Trophoblast cell (in vitro differentiated cells and primary cell): Measurements from ENCODE around the gene SCFD2.
"Not testable (repeated sequence)": the region's sequence is repeated elsewhere in the genome, so short reads cannot be mapped to it uniquely, and the experiment has no call there.

ENCODE experiments used
- DNase-seq, 2 donors: peaks; one replicate each; pipeline ENCODE4 v3.0.0-alpha.2; 2016
- H2AFZ ChIP-seq: 2 replicates; pipeline ENCODE4 v1.6.1; 2013; ENCODE audit warnings: low read length, moderate library complexity, mild to moderate bottlenecking; ENCODE audit not compliant: insufficient read depth, poor library complexity
- H2AK5ac ChIP-seq: 2 replicates; pipeline ENCODE4 v1.6.1; 2013; ENCODE audit warnings: mild to moderate bottlenecking, low read length
- H2BK120ac ChIP-seq: 2 replicates; pipeline ENCODE4 v1.6.1; 2013; ENCODE audit warnings: low read length, mild to moderate bottlenecking, moderate library complexity; ENCODE audit not compliant: insufficient read depth, poor library complexity
- H2BK12ac ChIP-seq: 2 replicates; pipeline ENCODE4 v1.6.1; 2013; ENCODE audit warnings: mild to moderate bottlenecking, low read length, moderate library complexity
- H2BK5ac ChIP-seq: 2 replicates; pipeline ENCODE4 v1.6.1; 2013; ENCODE audit warnings: low read length, low read depth, moderate library complexity, mild to moderate bottlenecking; ENCODE audit not compliant: poor library complexity
- H3K14ac ChIP-seq: 2 replicates; pipeline ENCODE4 v1.6.1; 2013; ENCODE audit warnings: mild to moderate bottlenecking, low read length
- H3K18ac ChIP-seq: 2 replicates; pipeline ENCODE4 v1.6.1; 2013; ENCODE audit warnings: mild to moderate bottlenecking, low read length
- H3K23ac ChIP-seq: 2 replicates; pipeline ENCODE4 v1.6.1; 2013; ENCODE audit warnings: low read length
- H3K27ac ChIP-seq: 2 replicates; pipeline ENCODE4 v1.5.1; 2013; ENCODE audit warnings: low read depth, mild to moderate bottlenecking, inconsistent platforms, low read length, moderate library complexity
- H3K27me3 ChIP-seq: 2 replicates; pipeline ENCODE4 v1.6.1; 2013; ENCODE audit warnings: inconsistent platforms, mild to moderate bottlenecking, low read length, moderate library complexity; ENCODE audit not compliant: insufficient read depth
- H3K36me3 ChIP-seq, 2 experiments: 1 replicate in 1 of 2; 2 replicates in 1 of 2; pipeline ENCODE4 v1.6.1; 2013; ENCODE audit warnings: low read length in 2 of 2, mild to moderate bottlenecking in 2 of 2, moderate library complexity in 1 of 2; ENCODE audit not compliant: insufficient read depth in 2 of 2, control insufficient read depth in 1 of 2
- H3K4ac ChIP-seq: 2 replicates; pipeline ENCODE4 v1.6.1; 2013; ENCODE audit warnings: low read depth, mild to moderate bottlenecking, low read length, moderate library complexity
- H3K4me1 ChIP-seq, 2 experiments: 1 replicate in 1 of 2; 2 replicates in 1 of 2; pipeline ENCODE4 v1.6.1; 2013; ENCODE audit warnings: low read length in 2 of 2, mild to moderate bottlenecking in 2 of 2, moderate library complexity in 1 of 2; ENCODE audit not compliant: insufficient read depth in 2 of 2, control insufficient read depth in 1 of 2
- H3K4me2 ChIP-seq: 2 replicates; pipeline ENCODE4 v1.6.1; 2013; ENCODE audit warnings: inconsistent platforms, mild to moderate bottlenecking, low read length, moderate library complexity
- H3K4me3 ChIP-seq: 2 replicates; pipeline ENCODE4 v1.5.1; 2013; ENCODE audit warnings: mild to moderate bottlenecking, low read depth, low read length, inconsistent platforms
- H3K79me1 ChIP-seq: one replicate; pipeline ENCODE4 v1.6.1; 2013; ENCODE audit warnings: low read length
- H3K79me2 ChIP-seq: 2 replicates; pipeline ENCODE4 v1.6.1; 2013; ENCODE audit warnings: low read length, mild to moderate bottlenecking; ENCODE audit not compliant: control insufficient read depth, insufficient read depth, poor library complexity
- H3K9ac ChIP-seq: 2 replicates; pipeline ENCODE4 v1.6.1; 2013; ENCODE audit warnings: mild to moderate bottlenecking, low read length
- H3K9me3 ChIP-seq: 2 replicates; pipeline ENCODE4 v1.6.1; 2013; ENCODE audit warnings: low read depth, mild to moderate bottlenecking, control low read depth, inconsistent platforms, low read length; ENCODE audit not compliant: insufficient read depth
- H4K12ac ChIP-seq: 2 replicates; pipeline ENCODE4 v1.6.1; 2013; ENCODE audit warnings: low read depth, mild to moderate bottlenecking, low read length, moderate library complexity
- H4K8ac ChIP-seq: 2 replicates; pipeline ENCODE4 v1.6.1; 2013; ENCODE audit warnings: low read depth, mild to moderate bottlenecking, low read length, moderate library complexity
- H4K91ac ChIP-seq: one replicate; pipeline ENCODE4 v1.6.1; 2013; ENCODE audit warnings: low read depth, mild to moderate bottlenecking, low read length, moderate library complexity
- WGBS: extraction: QIAGEN DNeasy Blood & Tissue Kit; methylation state at CpG from one replicate; pipeline ENCODE4 v1.1.7; 2013; ENCODE audit warnings: missing lambda C conversion rate; ENCODE audit not compliant: insufficient read length, insufficient coverage; ENCODE audit errors: extremely low coverage; 5-methylcytosine and 5-hydroxymethylcytosine counted together

The SCFD2 gene

GRCh38 chr4:53346392-53346791 is 19.5 kb downstream of the SCFD2 start:
- H2BK12ac ChIP-seq, H3K9me3 ChIP-seq, H3K14ac ChIP-seq, H2AK5ac ChIP-seq, H3K23ac ChIP-seq, H4K8ac ChIP-seq, H2BK120ac ChIP-seq, H3K79me1 ChIP-seq, H3K79me2 ChIP-seq, H3K4ac ChIP-seq, H3K4me3 ChIP-seq, H3K36me3 ChIP-seq, H3K9ac ChIP-seq, DNase-seq, H3K4me2 ChIP-seq, H3K18ac ChIP-seq, H3K27ac ChIP-seq, H3K27me3 ChIP-seq, H2AFZ ChIP-seq, H2BK5ac ChIP-seq, H4K12ac ChIP-seq, H4K91ac ChIP-seq, H3K4me1 ChIP-seq: not testable (repeated sequence)
- WGBS, result no CpG with 5 or more reads among the region's 2 CpGs

GRCh38 chr4:53340145-53340544 is 25.7 kb downstream of the SCFD2 start:
- not testable (repeated sequence) for H3K23ac ChIP-seq, H2AK5ac ChIP-seq, H3K27ac ChIP-seq, H3K4ac ChIP-seq, H3K9me3 ChIP-seq, H2AFZ ChIP-seq, H4K8ac ChIP-seq, H3K18ac ChIP-seq, H3K36me3 ChIP-seq, H2BK120ac ChIP-seq, H2BK5ac ChIP-seq, DNase-seq, H4K91ac ChIP-seq, H3K79me1 ChIP-seq, H3K4me1 ChIP-seq, H3K79me2 ChIP-seq, H3K9ac ChIP-seq, H3K4me3 ChIP-seq, H3K4me2 ChIP-seq, H2BK12ac ChIP-seq, H4K12ac ChIP-seq, H3K14ac ChIP-seq, H3K27me3 ChIP-seq
- WGBS, result no CpG with 5 or more reads among the region's 12 CpGs

GRCh38 chr4:53334916-53335315 is 30.9 kb downstream of the SCFD2 start:
- H3K79me1 ChIP-seq, H3K79me2 ChIP-seq, H4K8ac ChIP-seq, H3K4me2 ChIP-seq, H2AK5ac ChIP-seq, H4K12ac ChIP-seq, DNase-seq, H2BK12ac ChIP-seq, H4K91ac ChIP-seq, H3K36me3 ChIP-seq, H3K23ac ChIP-seq, H3K27ac ChIP-seq, H3K4me1 ChIP-seq, H3K4me3 ChIP-seq, H3K9me3 ChIP-seq, H3K14ac ChIP-seq, H2BK5ac ChIP-seq, H3K9ac ChIP-seq, H3K18ac ChIP-seq, H2BK120ac ChIP-seq, H2AFZ ChIP-seq, H3K4ac ChIP-seq, H3K27me3 ChIP-seq: not testable (repeated sequence)
- no CpG with 5 or more reads among the region's 6 CpGs for WGBS

GRCh38 chr4:53326535-53326934 is 39.3 kb downstream of the SCFD2 start:
- no peaks in the 10 kb centered on the region for H3K9me3 ChIP-seq
- no peak for DNase-seq
- no peak overlapping the region for H2BK12ac ChIP-seq
- H3K79me2 ChIP-seq, result no peaks in the 10 kb centered on the region
- H3K4ac ChIP-seq, result no peak overlapping the region
- H3K23ac ChIP-seq, result no peak overlapping the region
- H2BK5ac ChIP-seq, result no peak overlapping the region
- H4K91ac ChIP-seq, result no peak overlapping the region
- no peak overlapping the region for H3K27ac ChIP-seq
- H3K4me3 ChIP-seq, result no peak overlapping the region
- no peaks in the 10 kb centered on the region for H3K27me3 ChIP-seq
- H2AK5ac ChIP-seq, result no peak overlapping the region
- no peak overlapping the region for H2AFZ ChIP-seq
- no peak overlapping the region for H3K4me2 ChIP-seq
- H3K4me1 ChIP-seq, result peaks cover 0 to 2% of the 10 kb centered on the region in 2 experiments
- H3K14ac ChIP-seq, result no peak overlapping the region
- no peak overlapping the region for H4K12ac ChIP-seq
- no peak overlapping the region for H4K8ac ChIP-seq
- H3K36me3 ChIP-seq, result no peaks in the 10 kb centered on the region
- WGBS, result no CpG with 5 or more reads among the region's 3 CpGs
- no peak overlapping the region for H3K18ac ChIP-seq
- H3K9ac ChIP-seq, result no peak overlapping the region
- H3K79me1 ChIP-seq, result no peaks in the 10 kb centered on the region
- H2BK120ac ChIP-seq, result no peak overlapping the region
